Upper lobe of right lung (tissue), 1 donor: ENCODE measurements around the gene THEM4. TPM values are rescaled to one million over a fixed set of nuclear protein-coding genes. Genes with fewer than 3 reads are reported as not detected.

Experiments used
- ATAC-seq: fragments of 200-7000 bp; cut with Tn5 transposase; one replicate; pipeline ENCODE4 v1.9.1; 2020; ENCODE audit warnings: mild to moderate bottlenecking, moderate library complexity
- DNase-seq: peaks from one replicate; pipeline ENCODE4 v3.0.0-alpha.2; 2020
- H3K27ac ChIP-seq: fragments of 200-600 bp; one replicate; pipeline ENCODE4 v1.8.0; 2022
- H3K27me3 ChIP-seq: fragments of 200-600 bp; one replicate; pipeline ENCODE4 v1.8.0; 2022; ENCODE audit warnings: mild to moderate bottlenecking
- H3K36me3 ChIP-seq: fragments of 200-600 bp; one replicate; pipeline ENCODE4 v1.8.0; 2022
- H3K4me1 ChIP-seq: fragments of 200-600 bp; one replicate; pipeline ENCODE4 v1.8.0; 2022
- H3K4me3 ChIP-seq: fragments of 200-600 bp; one replicate; pipeline ENCODE4 v1.8.0; 2022; ENCODE audit warnings: mild to moderate bottlenecking
- H3K9me3 ChIP-seq: fragments of 200-600 bp; one replicate; pipeline ENCODE4 v1.8.0; 2022
- intact Hi-C: fragments of 100-400 bp; cut with DNase I; formaldehyde crosslinking; loops from one replicate; pipeline ENCODE4 v1.11.0; 2022
- long read RNA-seq: library from polyadenylated mRNA; unstranded; transcript quantifications from one replicate; pipeline ENCODE4 v2.0.0, GENCODE V29; 2021
- total RNA-seq: library from RNA; stranded (reverse); fragmentation: NEBNext Ultra II Directional; extraction: Animal tissue kit (Norgen Biotek cat#: 25700); gene quantifications from one replicate; pipeline ENCODE4 v1.2.1, GENCODE V29; 2021
- TF ChIP-seq, protein P1 (sequence below): fragments of 200-600 bp; IDR thresholded peaks from one replicate; pipeline ENCODE4 v1.8.0; 2022; ENCODE audit warnings: antibody characterized with exemption
- donor health status: DM: no; HTN: yes; CAD: no; lungs with severe emphysema.

Gene THEM4
- 14.0 TPM for total RNA-seq
- long read RNA-seq, partial matches to known transcripts: 0 of 11 reads
- long read RNA-seq, other reads (novel, unspliced or antisense): 2 of 11 reads

GRCh38 chr1:151909167-151910149, at the start of gene THEM4:
Gene THEM4, minus strand, starts transcription at chr1:151909511. Its CDS starts 53 bp downstream, at chr1:151909458.
- intact Hi-C loops: no loop called here
- TF ChIP-seq, protein P1, sequence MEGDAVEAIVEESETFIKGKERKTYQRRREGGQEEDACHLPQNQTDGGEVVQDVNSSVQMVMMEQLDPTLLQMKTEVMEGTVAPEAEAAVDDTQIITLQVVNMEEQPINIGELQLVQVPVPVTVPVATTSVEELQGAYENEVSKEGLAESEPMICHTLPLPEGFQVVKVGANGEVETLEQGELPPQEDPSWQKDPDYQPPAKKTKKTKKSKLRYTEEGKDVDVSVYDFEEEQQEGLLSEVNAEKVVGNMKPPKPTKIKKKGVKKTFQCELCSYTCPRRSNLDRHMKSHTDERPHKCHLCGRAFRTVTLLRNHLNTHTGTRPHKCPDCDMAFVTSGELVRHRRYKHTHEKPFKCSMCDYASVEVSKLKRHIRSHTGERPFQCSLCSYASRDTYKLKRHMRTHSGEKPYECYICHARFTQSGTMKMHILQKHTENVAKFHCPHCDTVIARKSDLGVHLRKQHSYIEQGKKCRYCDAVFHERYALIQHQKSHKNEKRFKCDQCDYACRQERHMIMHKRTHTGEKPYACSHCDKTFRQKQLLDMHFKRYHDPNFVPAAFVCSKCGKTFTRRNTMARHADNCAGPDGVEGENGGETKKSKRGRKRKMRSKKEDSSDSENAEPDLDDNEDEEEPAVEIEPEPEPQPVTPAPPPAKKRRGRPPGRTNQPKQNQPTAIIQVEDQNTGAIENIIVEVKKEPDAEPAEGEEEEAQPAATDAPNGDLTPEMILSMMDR: peak; percentile 43
- no peaks in the 10 kb centered on the region for H3K9me3 ChIP-seq
- H3K4me1 ChIP-seq: peaks cover 9% of the 10 kb centered on the region
- ATAC-seq (peak; percentile 100), DNase-seq (peak; percentile 100)
- no peaks in the 10 kb centered on the region for H3K36me3 ChIP-seq
- H3K4me3 ChIP-seq: peak within 1 kb of the TSS; percentile 66
- peak within 1 kb of the TSS; percentile 94 for H3K27ac ChIP-seq
- no peaks in the 10 kb centered on the region for H3K27me3 ChIP-seq

- TF ChIP-seq, protein P1: no peak
- Histone ChIP-seq H3K4me1 (peaks cover 15% of the 10 kb centered on the region), H3K36me3 (no peaks in the 10 kb centered on the region), H3K9me3 (no peaks in the 10 kb centered on the region), H3K27ac (no peak overlapping the region), H3K27me3 (no peaks in the 10 kb centered on the region), H3K4me3 (no peak overlapping the region)
- DNase-seq (no peak), ATAC-seq (no peak)
- intact Hi-C loops: no loop called here
Observed at GRCh38 chr1:151958959-151959358, 49.6 kb upstream of the THEM4 start.

GRCh38 chr1:151956957-151957497, 47.7 kb upstream of the THEM4 start:
- no peaks in the 10 kb centered on the region for H3K27me3 ChIP-seq
- H3K9me3 ChIP-seq: no peaks in the 10 kb centered on the region
- intact Hi-C loops: no loop called here
- no peak overlapping the region for H3K4me3 ChIP-seq
- TF ChIP-seq, protein P1: no peak
- no peaks in the 10 kb centered on the region for H3K36me3 ChIP-seq
- ATAC-seq (no peak), DNase-seq (no peak)
- H3K27ac ChIP-seq: no peak overlapping the region
- H3K4me1 ChIP-seq: peaks cover 8% of the 10 kb centered on the region

GRCh38 chr1:151953409-151954094, 44.2 kb upstream of the THEM4 start:
- no peaks in the 10 kb centered on the region for H3K4me1 ChIP-seq
- TF ChIP-seq, protein P1: no peak
- H3K9me3 ChIP-seq: no peaks in the 10 kb centered on the region
- no peak overlapping the region for H3K4me3 ChIP-seq
- intact Hi-C loops: no loop called here
- H3K27ac ChIP-seq: no peak overlapping the region
- DNase-seq (no peak), ATAC-seq (no peak)
- no peaks in the 10 kb centered on the region for H3K27me3 ChIP-seq
- H3K36me3 ChIP-seq: no peaks in the 10 kb centered on the region

GRCh38 chr1:151952811-151953210, 43.5 kb upstream of the THEM4 start:
- DNase-seq (no peak), ATAC-seq (no peak)
- Histone ChIP-seq H3K36me3 (no peaks in the 10 kb centered on the region), H3K27ac (no peak overlapping the region), H3K27me3 (no peaks in the 10 kb centered on the region), H3K4me1 (no peaks in the 10 kb centered on the region), H3K4me3 (no peak overlapping the region), H3K9me3 (no peaks in the 10 kb centered on the region)
- intact Hi-C loops: no loop called here
- TF ChIP-seq, protein P1: no peak
